Measurements from ENCODE around the gene RPS6KA3. TPM values are rescaled to one million over a fixed set of nuclear protein-coding genes. Genes with fewer than 3 reads are reported as not detected.
A peak's percentile ranks its signal among the peaks of the same experiment; 100 is the strongest.

The RPS6KA3 gene
- total RNA-seq, 3 donors from 2014 or later (not counting 1 experiment from before 2014, with no cell fraction given) = 62.1 to 82.9 (median 79.4) TPM

GRCh38 chrX:20218836-20219505 is 47.7 kb downstream of the RPS6KA3 start:
- Histone ChIP-seq H3K36me3 (ENCODE audit: control insufficient read depth, insufficient read depth, low read length) (no peaks in the 10 kb centered on the region), H3K4me1 (ENCODE audit: control insufficient read depth, insufficient read depth, low read length) (peaks cover 3% of the 10 kb centered on the region), H3K27ac (ENCODE audit: low read length) (no peak overlapping the region), H3K4me3 (ENCODE audit: low read length) (no peak overlapping the region), H3K9me3 (ENCODE audit: control insufficient read depth, insufficient read depth, low read length) (no peaks in the 10 kb centered on the region), H3K27me3 (ENCODE audit: control insufficient read depth, insufficient read depth, low read length) (no peaks in the 10 kb centered on the region)
- H3K9me3 Mint-ChIP-seq = no peaks in the 10 kb centered on the region
- H3K27me3 Mint-ChIP-seq (ENCODE audit: low read depth in 2 of 2) = peaks cover 0 to 14% of the 10 kb centered on the region in 2 donors
- peaks cover 28 to 35% of the 10 kb centered on the region in 2 donors for H3K4me1 Mint-ChIP-seq
- H3K36me3 Mint-ChIP-seq = no peaks in the 10 kb centered on the region
- ATAC-seq = no peak
- 58% methylated on average over 6 of the region's 9 CpGs for WGBS (ENCODE audit: insufficient coverage)
- intact Hi-C loops (cut with micrococcal nuclease) = no loop called here
- no peak overlapping the region for H3K4me3 Mint-ChIP-seq
- H3K27ac Mint-ChIP-seq = peak overlapping the region; percentile 58 to 59
- no peak for DNase-seq
- no peak for TF ChIP-seq CTCF (IDR thresholded peaks at IDR 0.05)

GRCh38 chrX:20217906-20218305 is 48.8 kb downstream of the RPS6KA3 start:
- Histone ChIP-seq H3K27ac (ENCODE audit: low read length) (no peak overlapping the region), H3K36me3 (ENCODE audit: control insufficient read depth, insufficient read depth, low read length) (no peaks in the 10 kb centered on the region), H3K4me1 (ENCODE audit: control insufficient read depth, insufficient read depth, low read length) (peaks cover 3% of the 10 kb centered on the region), H3K4me3 (ENCODE audit: low read length) (no peak overlapping the region), H3K9me3 (ENCODE audit: control insufficient read depth, insufficient read depth, low read length) (no peaks in the 10 kb centered on the region), H3K27me3 (ENCODE audit: control insufficient read depth, insufficient read depth, low read length) (no peaks in the 10 kb centered on the region)
- peaks cover 33 to 36% of the 10 kb centered on the region in 2 donors for H3K4me1 Mint-ChIP-seq
- intact Hi-C loops (cut with micrococcal nuclease) = no loop called here
- no peaks in the 10 kb centered on the region for H3K36me3 Mint-ChIP-seq
- WGBS (ENCODE audit: insufficient coverage) = no CpG with 5 or more reads among the region's 2 CpGs
- DNase-seq (no peak), ATAC-seq (no peak)
- peak overlapping the region; percentile 58 to 59 for H3K27ac Mint-ChIP-seq
- no peak for TF ChIP-seq CTCF (IDR thresholded peaks at IDR 0.05)
- H3K9me3 Mint-ChIP-seq = no peaks in the 10 kb centered on the region
- peaks cover 0 to 18% of the 10 kb centered on the region in 2 donors for H3K27me3 Mint-ChIP-seq (ENCODE audit: low read depth in 2 of 2)
- no peak overlapping the region for H3K4me3 Mint-ChIP-seq

- Mint-ChIP-seq H3K36me3 (no peaks in the 10 kb centered on the region), H3K27ac (peak overlapping the region in 1 of 2 donors; percentile 58), H3K9me3 (no peaks in the 10 kb centered on the region), H3K27me3 (ENCODE audit: low read depth in 2 of 2) (peaks cover 0 to 18% of the 10 kb centered on the region in 2 donors), H3K4me1 (peaks cover 37 to 40% of the 10 kb centered on the region in 2 donors), H3K4me3 (no peak overlapping the region)
- H3K36me3 ChIP-seq (ENCODE audit: control insufficient read depth, insufficient read depth, low read length) = no peaks in the 10 kb centered on the region
- H3K4me3 ChIP-seq (ENCODE audit: low read length) = no peak overlapping the region
- H3K4me1 ChIP-seq (ENCODE audit: control insufficient read depth, insufficient read depth, low read length) = peaks cover 3% of the 10 kb centered on the region
- DNase-seq (peak in 1 of 2 donors; percentile 46), ATAC-seq (no peak)
- no peak overlapping the region for H3K27ac ChIP-seq (ENCODE audit: low read length)
- intact Hi-C loops (cut with micrococcal nuclease) = no loop called here
- no peaks in the 10 kb centered on the region for H3K27me3 ChIP-seq (ENCODE audit: control insufficient read depth, insufficient read depth, low read length)
- no CpG with 5 or more reads among the region's 1 CpG for WGBS (ENCODE audit: insufficient coverage)
- H3K9me3 ChIP-seq (ENCODE audit: control insufficient read depth, insufficient read depth, low read length) = no peaks in the 10 kb centered on the region
- no peak for TF ChIP-seq CTCF (IDR thresholded peaks at IDR 0.05)
These were observed 49.4 kb downstream of the RPS6KA3 start for GRCh38 chrX:20217271-20217670.

GRCh38 chrX:20215565-20215964 is 51.1 kb downstream of the RPS6KA3 start:
- no peaks in the 10 kb centered on the region for H3K9me3 ChIP-seq (ENCODE audit: control insufficient read depth, insufficient read depth, low read length)
- intact Hi-C loops (cut with micrococcal nuclease) = no loop called here
- H3K27ac ChIP-seq (ENCODE audit: low read length) = no peak overlapping the region
- TF ChIP-seq CTCF (IDR thresholded peaks at IDR 0.05) = no peak
- H3K9me3 Mint-ChIP-seq = no peaks in the 10 kb centered on the region
- H3K36me3 ChIP-seq (ENCODE audit: control insufficient read depth, insufficient read depth, low read length) = no peaks in the 10 kb centered on the region
- H3K4me1 ChIP-seq (ENCODE audit: control insufficient read depth, insufficient read depth, low read length) = peaks cover 3% of the 10 kb centered on the region
- ATAC-seq = no peak
- no peak overlapping the region for H3K4me3 ChIP-seq (ENCODE audit: low read length)
- H3K27me3 ChIP-seq (ENCODE audit: control insufficient read depth, insufficient read depth, low read length) = no peaks in the 10 kb centered on the region
- H3K27me3 Mint-ChIP-seq (ENCODE audit: low read depth in 2 of 2) = peaks cover 0 to 18% of the 10 kb centered on the region in 2 donors
- peak overlapping the region; percentile 40 to 71 for H3K27ac Mint-ChIP-seq
- DNase-seq = no peak
- no peaks in the 10 kb centered on the region for H3K36me3 Mint-ChIP-seq
- no peak overlapping the region for H3K4me3 Mint-ChIP-seq
- peaks cover 39 to 47% of the 10 kb centered on the region in 2 donors for H3K4me1 Mint-ChIP-seq

Measured in natural killer cell (primary cell).